ENCODE data around the gene TM4SF4.

The TM4SF4 gene

DNA sequence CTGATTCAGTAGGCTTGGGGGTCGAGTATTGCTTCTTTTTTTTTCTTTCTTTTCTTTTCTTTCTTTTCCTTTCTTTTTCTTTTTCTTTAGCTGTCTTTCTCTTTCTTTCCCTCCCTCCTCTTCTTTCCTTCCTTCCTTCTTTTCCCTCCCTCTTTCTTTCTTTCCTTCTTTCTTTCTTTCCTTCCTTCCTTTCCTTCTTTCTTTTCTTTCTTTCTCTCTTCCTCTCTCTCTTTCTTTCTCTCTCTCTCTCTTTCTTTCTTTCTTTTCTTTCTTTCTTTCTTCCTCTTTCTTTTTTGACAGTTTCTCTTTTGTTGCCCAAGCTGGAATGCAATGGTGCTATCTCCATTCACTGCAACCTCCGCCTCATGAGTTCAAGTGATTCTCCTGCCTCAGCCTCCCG, 36.0 kb downstream of the TM4SF4 start:
- DNase-seq (ENCODE audit: extremely low read depth in 1 of 2, low read depth in 1 of 2) = no peak

GRCh38 chr3:149511040-149511626, 36.6 kb downstream of the TM4SF4 start:
- no peak for DNase-seq (ENCODE audit: extremely low read depth in 1 of 2, low read depth in 1 of 2)

DNA sequence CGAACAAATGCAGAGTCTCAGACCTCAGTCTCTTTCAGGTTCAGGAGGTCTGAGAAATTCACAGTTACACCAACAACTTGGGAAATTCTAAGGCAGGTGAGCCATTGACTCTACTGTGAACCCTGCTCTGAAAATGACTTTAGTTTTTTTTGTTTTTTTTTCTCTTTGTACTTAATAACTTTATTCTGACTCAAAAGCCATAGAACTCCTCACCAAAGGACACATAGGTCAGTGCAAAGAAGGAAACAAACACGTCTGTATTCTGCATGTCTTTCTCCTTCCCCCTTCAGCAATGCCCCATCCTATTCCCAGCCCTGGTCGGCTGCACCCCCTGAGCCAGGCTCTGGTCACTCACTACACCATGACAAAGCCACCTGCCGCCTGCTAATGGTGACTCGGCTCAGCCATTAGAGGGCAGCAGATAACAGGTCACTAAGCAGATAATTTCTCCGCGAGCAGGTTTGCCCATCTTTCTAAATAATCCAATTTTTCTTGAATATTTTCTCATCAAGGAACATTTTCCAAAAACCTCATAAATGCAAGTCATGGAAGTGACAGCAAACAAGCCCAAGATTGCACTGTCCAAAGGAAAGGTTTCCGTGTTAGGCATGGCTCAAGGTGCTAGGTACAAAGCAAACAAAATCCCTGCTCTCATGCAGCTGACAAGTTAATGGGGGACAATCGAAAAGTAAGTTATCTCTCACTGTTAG, 37.7 kb downstream of the TM4SF4 start:
- DNase-seq (ENCODE audit: extremely low read depth in 1 of 2, low read depth in 1 of 2) = no peak

DNA sequence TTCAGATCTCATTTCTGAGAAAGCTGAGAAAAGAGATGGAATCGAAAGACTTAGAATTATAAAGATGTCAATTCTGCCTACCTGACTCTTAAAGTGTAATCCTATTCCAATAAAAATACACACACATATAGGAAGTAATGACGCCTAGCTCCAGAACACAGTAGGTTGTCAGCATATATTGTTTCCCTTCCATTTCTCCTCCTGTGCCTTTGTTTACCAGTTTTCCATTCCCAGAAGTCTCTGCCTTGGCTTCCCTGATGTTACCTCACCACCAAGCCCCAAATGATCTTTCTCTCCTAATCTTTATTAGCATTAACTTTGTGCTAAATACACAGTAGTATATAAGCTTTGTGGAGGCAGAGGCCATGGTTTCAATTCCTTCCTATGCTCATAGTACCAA, 40.0 kb downstream of the TM4SF4 start:
- no peak for DNase-seq (ENCODE audit: extremely low read depth in 1 of 2, low read depth in 1 of 2)

- no peak for DNase-seq (ENCODE audit: extremely low read depth in 1 of 2, low read depth in 1 of 2)
Measured at GRCh38 chr3:149515249-149515648, 40.8 kb downstream of the TM4SF4 start.

- no peak for DNase-seq (ENCODE audit: extremely low read depth in 1 of 2, low read depth in 1 of 2)
Measured at GRCh38 chr3:149516920-149517319, 42.4 kb downstream of the TM4SF4 start.

GRCh38 chr3:149519912-149520311, 45.4 kb downstream of the TM4SF4 start:
- no peak for DNase-seq (ENCODE audit: extremely low read depth in 1 of 2, low read depth in 1 of 2)

DNA sequence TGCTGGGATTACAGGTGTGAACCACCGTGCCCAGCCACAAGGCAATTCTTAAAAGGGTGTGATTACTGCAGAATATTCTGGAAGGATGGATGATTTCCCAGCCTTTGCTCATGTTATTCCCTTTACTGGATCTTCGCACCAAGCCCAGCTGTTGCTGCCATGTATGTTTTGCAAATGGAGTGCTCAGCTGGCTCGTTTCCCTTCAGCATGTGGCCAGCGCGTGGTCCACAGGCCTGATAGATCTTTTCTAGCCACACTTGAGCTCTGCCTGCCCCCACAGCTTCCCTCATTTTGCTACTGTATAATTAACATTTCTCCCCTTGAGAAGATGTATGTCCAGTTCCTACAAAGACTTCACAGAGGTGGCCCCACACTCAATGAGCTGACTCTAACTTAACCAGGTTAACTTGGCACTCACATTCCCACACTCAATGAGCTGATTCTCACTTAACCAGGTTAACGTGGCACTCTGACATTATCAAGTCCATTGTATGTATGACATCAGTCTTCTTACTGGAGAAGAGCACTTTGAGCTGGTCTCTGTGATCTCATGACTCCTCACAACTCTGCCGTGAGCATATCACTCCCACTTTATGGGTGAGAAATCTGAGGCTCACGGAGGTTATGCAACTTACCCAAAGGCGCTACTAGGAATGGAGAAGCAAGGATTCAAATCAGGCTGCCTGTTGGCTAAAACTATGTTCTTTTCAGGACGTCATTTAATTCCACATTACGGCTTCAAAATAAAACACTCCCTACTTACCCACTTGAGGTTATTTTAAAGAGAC, 49.2 kb downstream of the TM4SF4 start:
- no peak for DNase-seq (ENCODE audit: extremely low read depth in 1 of 2, low read depth in 1 of 2)

DNA sequence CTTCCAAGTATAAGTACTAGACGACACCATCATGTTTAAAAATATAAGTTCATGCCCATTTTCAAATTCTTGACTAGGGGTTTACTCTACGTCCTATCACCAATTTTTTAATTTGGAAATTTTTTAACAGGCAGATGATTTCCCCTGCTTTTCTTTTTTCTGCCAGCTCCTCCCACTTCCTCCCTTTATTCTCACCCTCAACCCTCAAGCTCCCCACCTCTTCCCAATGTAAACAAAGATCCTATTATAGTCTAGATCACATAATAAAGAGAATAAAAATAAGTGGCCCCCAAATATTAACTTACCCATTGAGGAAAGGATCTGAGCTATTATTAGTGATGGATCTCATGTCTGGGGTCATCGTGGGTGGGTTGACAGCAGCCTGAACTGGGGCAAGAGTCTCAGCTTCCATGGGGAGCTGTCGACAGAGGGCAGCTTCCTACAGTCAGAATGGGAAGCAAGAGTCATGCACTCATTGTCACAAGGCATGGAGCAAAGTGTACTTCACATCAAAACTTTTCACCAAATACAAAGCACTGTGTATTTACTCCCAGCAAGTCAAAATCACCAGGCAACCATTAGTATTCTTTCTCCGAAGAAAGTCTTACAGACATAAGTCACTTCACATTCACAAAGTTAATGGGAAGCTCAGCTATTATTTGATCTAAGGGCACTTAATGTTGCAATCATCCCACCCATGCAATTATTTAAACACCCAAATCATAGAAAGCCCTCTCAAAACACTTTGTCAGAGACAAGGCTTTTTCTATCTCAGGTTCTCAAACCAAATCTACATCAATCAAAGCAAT, 53.2 kb downstream of the TM4SF4 start:
- no peak for DNase-seq (ENCODE audit: extremely low read depth in 1 of 2, low read depth in 1 of 2)

GRCh38 chr3:149528340-149528650, 53.8 kb downstream of the TM4SF4 start:
- no peak for DNase-seq (ENCODE audit: extremely low read depth in 1 of 2, low read depth in 1 of 2)

GRCh38 chr3:149529099-149529498, 54.6 kb downstream of the TM4SF4 start:
- DNase-seq (ENCODE audit: extremely low read depth in 1 of 2, low read depth in 1 of 2) = no peak

GRCh38 chr3:149532489-149533180, 58.1 kb downstream of the TM4SF4 start:
- no peak for DNase-seq (ENCODE audit: extremely low read depth in 1 of 2, low read depth in 1 of 2)

DNA sequence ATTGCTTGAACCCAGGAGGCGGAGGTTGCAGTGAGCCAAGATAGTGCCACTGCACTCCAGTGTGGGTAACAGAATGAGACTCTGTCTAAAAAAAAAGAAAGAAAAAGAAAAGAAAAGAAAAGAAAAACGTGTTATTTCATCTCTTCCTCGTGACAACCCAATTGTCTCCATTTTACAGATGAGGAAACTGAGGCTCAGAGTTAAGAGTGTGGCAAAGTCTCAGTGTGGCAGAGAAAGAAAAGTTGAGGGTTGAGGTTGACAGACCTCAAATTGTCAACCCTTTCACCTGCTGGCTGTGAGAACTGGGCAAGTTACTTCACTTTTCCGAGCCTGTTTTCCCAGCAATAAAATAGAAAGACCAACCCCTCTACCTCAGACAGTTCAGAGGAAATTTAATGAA, 59.6 kb downstream of the TM4SF4 start:
- DNase-seq (ENCODE audit: extremely low read depth in 1 of 2, low read depth in 1 of 2) = no peak

DNA sequence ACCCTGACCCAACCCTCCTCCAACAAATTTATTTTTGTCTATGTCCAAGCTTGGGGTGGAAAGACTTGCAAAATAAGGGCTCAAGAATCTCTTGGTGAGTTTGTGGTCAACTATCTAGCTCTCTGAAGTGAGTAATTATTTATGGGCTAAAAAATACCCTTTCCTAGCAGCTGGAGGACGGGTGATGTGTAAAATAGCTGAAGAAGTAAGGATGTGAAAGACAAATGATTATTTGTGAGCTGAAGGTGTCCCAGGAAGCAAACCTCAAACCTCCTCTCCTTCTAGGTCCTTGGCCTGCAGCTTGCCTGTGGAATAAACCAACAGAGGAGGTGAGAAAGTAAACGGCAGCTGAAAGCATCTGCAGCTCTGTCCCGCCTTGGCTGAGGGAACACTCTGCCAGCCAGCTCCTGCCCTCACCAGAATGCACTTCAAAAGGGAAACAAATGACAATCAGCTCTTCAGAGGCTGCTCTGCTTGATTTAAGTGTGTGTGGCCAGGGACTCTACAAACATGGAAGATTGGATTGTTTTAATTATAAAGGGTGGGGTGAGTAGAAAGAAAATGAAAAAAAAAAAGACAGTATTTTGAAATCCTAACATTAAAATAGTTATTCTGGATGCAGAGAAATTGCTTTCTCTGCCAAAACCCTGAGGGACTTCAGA, 60.3 kb downstream of the TM4SF4 start:
- DNase-seq (ENCODE audit: extremely low read depth in 1 of 2, low read depth in 1 of 2) = no peak

DNA sequence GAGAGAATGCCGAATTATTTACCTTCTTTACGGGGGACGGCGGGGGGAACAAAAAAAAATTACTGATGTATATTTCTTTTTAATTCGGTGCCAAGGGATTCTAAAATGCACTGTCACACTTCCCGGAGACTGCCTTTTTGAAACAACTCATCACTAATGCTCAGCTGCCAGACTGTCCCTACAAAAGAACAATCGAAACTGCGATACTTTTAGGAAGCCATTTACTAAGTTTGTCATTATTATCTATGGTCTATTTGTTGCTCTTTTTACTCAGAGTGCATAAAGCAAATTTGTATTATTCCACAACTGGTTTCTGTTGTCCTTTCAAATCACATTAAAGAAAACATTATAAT, 60.8 kb downstream of the TM4SF4 start:
- DNase-seq (ENCODE audit: extremely low read depth in 1 of 2, low read depth in 1 of 2) = no peak

DNA sequence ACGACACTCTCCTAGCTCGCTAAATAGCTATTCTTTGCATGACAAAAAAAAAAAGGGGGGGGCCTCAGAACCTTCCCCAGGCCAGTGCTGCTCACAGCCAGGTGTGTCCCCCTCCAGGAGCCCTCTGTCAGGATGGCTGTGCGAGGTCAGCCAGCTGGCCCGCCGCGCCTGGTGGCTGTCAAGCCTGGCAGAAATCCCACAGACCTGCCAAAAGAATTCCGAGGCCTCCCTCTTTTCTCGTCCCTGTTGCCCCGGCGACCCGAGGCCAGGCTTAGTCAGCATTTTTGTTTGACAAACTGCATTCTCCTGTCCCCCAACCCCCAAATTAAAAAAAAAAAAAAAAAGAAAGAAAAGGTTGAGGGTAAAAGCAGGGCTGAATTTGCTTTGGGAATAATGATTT, 61.9 kb downstream of the TM4SF4 start:
- DNase-seq (ENCODE audit: extremely low read depth in 1 of 2, low read depth in 1 of 2) = no peak

DNA sequence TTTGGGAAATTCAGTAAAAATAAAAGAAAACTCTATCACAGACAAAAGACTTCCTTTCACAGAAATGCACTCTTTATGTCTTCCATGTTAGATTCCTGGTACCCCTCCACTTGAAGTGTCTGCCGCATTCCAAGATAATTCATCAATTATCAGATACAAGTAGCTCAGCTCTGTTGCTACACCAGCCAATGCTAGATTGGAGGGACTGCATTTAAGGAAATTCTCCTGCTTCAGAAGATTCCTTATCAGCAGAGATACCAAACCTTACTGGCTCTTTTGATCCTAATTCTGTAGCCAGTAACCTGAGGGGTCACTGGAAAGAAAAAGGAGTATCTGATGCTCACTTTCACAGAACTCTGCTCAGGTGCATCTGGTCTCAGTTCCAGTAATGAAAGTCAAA, 63.9 kb downstream of the TM4SF4 start:
- no peak for DNase-seq (ENCODE audit: extremely low read depth in 1 of 2, low read depth in 1 of 2)

DNA sequence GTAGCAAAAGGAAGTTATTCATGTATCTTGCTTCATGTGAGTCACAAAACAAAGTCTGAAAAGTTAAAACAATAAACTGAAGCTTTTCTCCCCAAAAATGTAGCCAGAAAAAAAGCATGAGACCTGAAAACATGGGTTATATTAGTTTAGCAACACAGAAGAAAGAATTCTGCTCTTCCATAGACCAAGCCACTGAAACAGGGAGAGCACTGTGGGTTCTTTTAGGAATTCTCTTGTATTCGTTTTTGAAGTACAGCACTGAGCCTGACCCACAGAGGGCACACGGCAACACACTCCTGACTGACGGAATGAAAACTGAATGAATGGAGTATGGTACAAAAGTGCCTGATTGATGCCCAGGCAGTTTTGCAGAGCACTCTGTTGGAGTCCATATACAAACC, 66.6 kb downstream of the TM4SF4 start:
- DNase-seq (ENCODE audit: extremely low read depth in 1 of 2, low read depth in 1 of 2) = no peak

DNA sequence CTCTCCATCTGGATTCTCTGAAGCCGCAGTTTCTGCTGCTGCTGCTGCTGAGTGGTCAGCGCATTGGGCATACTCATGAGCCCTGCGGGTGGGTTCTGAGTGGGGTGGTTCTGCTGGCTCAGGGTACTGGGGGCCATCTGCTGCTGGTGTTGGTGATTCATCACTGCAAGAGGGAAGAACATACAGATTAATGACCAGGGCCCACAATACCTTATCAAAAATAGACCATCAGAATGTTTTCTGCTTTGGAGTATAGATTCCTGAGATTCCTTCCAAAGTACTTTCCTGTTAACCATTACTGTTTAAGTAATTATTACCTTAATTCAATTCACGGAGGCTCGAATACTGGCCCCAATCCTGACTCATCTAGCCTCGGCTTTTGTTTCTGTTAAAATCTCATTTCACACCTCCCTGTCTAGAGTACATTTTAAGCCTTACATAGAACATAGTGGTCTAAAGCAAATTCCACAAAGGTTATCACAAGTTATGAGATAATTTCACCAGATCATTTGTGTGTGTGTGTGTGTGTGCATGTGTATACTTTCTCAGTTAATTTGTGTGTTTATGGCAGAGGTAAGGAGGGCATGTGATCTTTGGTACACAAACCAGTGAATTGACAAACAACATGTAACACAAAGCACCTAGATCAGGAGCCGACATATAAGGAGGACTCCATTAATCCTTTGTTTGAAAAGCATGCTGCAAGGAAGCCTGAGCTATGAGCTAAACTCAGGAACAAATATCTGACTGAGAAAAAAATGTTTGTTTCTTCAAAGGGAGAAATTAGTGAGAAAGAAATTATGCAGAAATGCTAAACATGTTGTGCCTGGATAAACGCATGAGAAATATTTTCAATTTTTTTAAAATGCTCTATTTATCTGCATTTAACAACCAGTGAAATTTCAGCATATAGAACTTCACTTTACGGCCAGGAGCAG, 68.1 kb downstream of the TM4SF4 start:
- no peak for DNase-seq (ENCODE audit: extremely low read depth in 1 of 2, low read depth in 1 of 2)

Data from stimulated activated CD8-positive, alpha-beta memory T cell treated with anti-CD3 and anti-CD28 coated beads, Interleukin-7, amount 100 ng/mL, for 48 hours (primary cell).